ENCODE data around the gene PRDX5. TPM values are rescaled to one million over a fixed set of nuclear protein-coding genes. Genes with fewer than 3 reads are reported as not detected.
"Not testable (repeated sequence)": the region's sequence is repeated elsewhere in the genome, so short reads cannot be mapped to it uniquely, and the experiment has no call there.

PRDX5 gene
- total RNA-seq, 2 experiments from 2014 or later = 137 to 139 TPM

GRCh38 chr11:64314146-64314804 lies 3.6 kb upstream of the PRDX5 start:
- Mint-ChIP-seq H3K9me3 (no peaks in the 10 kb centered on the region), H3K4me3 (no peak overlapping the region), H3K27me3 (no peaks in the 10 kb centered on the region), H3K4me1 (peaks cover 52% of the 10 kb centered on the region), H3K36me3 (ENCODE audit: low read depth) (peaks cover 47% of the 10 kb centered on the region), H3K27ac (no peak overlapping the region)
- DNase-seq = no peak
- ChIA-PET POLR2A (interaction anchor here (1.5 kb wide), 1 partner anchor 108 kb away, joined by 5 read pairs; the partner anchor contains the start of gene FERMT3), CTCF (interaction anchor here (0.6 to 2.4 kb wide), 4 partner anchors 10 to 28 kb away, joined by 3 to 7 read pairs (median 6); partner anchors contain the start of gene ESRRA)

- no peak for DNase-seq
- H3K4me3 Mint-ChIP-seq = no peak overlapping the region
- H3K9me3 Mint-ChIP-seq = no peaks in the 10 kb centered on the region
- H3K27me3 Mint-ChIP-seq = no peaks in the 10 kb centered on the region
- CTCF ChIA-PET = interaction anchor here (0.6 to 5.7 kb wide), 4 partner anchors 10 to 28 kb away, joined by 3 to 157 read pairs (median 6); partner anchors contain the start of gene ESRRA
- peaks cover 45% of the 10 kb centered on the region for H3K36me3 Mint-ChIP-seq (ENCODE audit: low read depth)
- POLR2A ChIA-PET = interaction anchor here (1.5 to 3.9 kb wide), 2 partner anchors 44 to 108 kb away, joined by 5 to 29 read pairs; partner anchors contain the start of genes FERMT3 and RPS6KA4
- H3K27ac Mint-ChIP-seq = peak overlapping the region; percentile 31
- H3K4me1 Mint-ChIP-seq = peaks cover 55% of the 10 kb centered on the region
Observed at GRCh38 chr11:64314805-64315561, 2.9 kb upstream of the PRDX5 start.

DNA sequence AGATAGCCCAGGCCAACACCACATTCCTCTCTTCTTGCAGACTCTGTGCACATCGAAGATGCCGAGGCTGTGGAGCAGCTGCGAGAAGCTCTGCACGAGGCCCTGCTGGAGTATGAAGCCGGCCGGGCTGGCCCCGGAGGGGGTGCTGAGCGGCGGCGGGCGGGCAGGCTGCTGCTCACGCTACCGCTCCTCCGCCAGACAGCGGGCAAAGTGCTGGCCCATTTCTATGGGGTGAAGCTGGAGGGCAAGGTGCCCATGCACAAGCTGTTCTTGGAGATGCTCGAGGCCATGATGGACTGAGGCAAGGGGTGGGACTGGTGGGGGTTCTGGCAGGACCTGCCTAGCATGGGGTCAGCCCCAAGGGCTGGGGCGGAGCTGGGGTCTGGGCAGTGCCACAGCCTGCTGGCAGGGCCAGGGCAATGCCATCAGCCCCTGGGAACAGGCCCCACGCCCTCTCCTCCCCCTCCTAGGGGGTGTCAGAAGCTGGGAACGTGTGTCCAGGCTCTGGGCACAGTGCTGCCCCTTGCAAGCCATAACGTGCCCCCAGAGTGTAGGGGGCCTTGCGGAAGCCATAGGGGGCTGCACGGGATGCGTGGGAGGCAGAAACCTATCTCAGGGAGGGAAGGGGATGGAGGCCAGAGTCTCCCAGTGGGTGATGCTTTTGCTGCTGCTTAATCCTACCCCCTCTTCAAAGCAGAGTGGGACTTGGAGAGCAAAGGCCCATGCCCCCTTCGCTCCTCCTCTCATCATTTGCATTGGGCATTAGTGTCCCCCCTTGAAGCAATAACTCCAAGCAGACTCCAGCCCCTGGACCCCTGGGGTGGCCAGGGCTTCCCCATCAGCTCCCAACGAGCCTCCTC lies 2.0 kb upstream of the PRDX5 start:
- H3K9me3 Mint-ChIP-seq, DNase-seq, H3K27me3 Mint-ChIP-seq: not testable (repeated sequence)
- peak overlapping the region; percentile 91 for H3K4me3 Mint-ChIP-seq
- CTCF ChIA-PET = interaction anchor here (2.2 to 5.7 kb wide), 5 partner anchors 13 to 111 kb away, joined by 9 to 157 read pairs (median 68); partner anchors contain the start of genes CCDC88B and ESRRA
- POLR2A ChIA-PET = interaction anchor here (2.1 to 5.0 kb wide), 7 partner anchors 10 to 129 kb away, joined by 13 to 104 read pairs (median 35); partner anchors contain the start of genes CCDC88B, ESRRA, FERMT3 and RPS6KA4
- H3K4me1 Mint-ChIP-seq = peaks cover 60% of the 10 kb centered on the region
- peak overlapping the region; percentile 96 for H3K27ac Mint-ChIP-seq
- H3K36me3 Mint-ChIP-seq (ENCODE audit: low read depth) = peaks cover 49% of the 10 kb centered on the region

DNA sequence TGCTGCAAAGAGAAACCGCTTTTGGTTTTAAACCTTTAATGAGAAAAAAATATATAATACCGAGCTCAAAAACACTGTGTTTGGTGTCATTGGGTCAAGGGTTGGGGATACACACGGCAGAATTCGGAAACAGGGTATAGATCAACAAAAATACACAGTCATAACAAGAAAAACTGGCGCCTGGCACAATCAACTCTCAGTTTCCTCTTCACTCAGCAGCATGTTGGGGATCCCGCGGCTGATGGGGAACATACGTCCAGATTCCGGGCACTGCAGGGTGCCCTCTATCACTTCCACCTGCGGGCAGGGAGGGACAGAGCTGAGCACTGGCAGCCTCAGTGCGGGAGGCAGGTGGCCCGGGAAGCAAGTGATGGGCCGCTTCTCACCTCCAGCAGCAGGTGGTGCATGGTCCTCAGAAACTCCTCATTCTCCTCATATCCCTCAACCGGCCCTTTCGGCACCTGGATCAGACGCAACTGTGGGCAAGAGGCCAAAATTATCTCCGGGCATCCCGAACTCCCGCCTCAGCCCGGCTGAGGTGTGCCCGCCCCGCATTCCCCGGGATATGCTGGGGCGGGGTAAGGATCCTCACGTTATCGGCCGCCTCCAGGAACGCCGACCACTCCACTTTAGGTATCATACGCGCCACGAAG lies 1.1 kb upstream of the PRDX5 start:
- POLR2A ChIA-PET = interaction anchor here (0.7 to 5.0 kb wide), 30 partner anchors 11 to 724 kb away, joined by 3 to 104 read pairs (median 5); partner anchors contain the start of genes BAD, CCDC88B, DNAJC4 and ESRRA
- H3K36me3 Mint-ChIP-seq (ENCODE audit: low read depth) = peaks cover 56% of the 10 kb centered on the region
- CTCF ChIA-PET = interaction anchor here (0.9 to 5.7 kb wide), 19 partner anchors 10 to 448 kb away, joined by 3 to 157 read pairs (median 6); partner anchors contain the start of genes BAD, CCDC88B, ESRRA and FERMT3
- H3K4me3 Mint-ChIP-seq = peak overlapping the region; percentile 91
- H3K9me3 Mint-ChIP-seq = no peaks in the 10 kb centered on the region
- peak; percentile 56 for DNase-seq
- H3K4me1 Mint-ChIP-seq = peaks cover 61% of the 10 kb centered on the region
- H3K27ac Mint-ChIP-seq = peak overlapping the region; percentile 96
- no peaks in the 10 kb centered on the region for H3K27me3 Mint-ChIP-seq

GRCh38 chr11:64317325-64317960 lies 478 bp upstream of the PRDX5 start, which contains the start of gene TRMT112:
TSS of gene TRMT112 (minus strand) at chr11:64317559. CDS start at chr11:64317526, 33 bp downstream.
- CTCF ChIA-PET = interaction anchor here (0.6 to 5.7 kb wide), 27 partner anchors 10 to 447 kb away, joined by 3 to 157 read pairs (median 6); partner anchors contain the start of genes BAD, CCDC88B, ESRRA and FERMT3

GRCh38 chr11:64318766-64319761 lies 1.1 kb downstream of the PRDX5 start:
- H3K27ac Mint-ChIP-seq = peak overlapping the region; percentile 96
- H3K4me3 Mint-ChIP-seq = peak overlapping the region; percentile 91
- peaks cover 49% of the 10 kb centered on the region for H3K4me1 Mint-ChIP-seq
- H3K9me3 Mint-ChIP-seq = no peaks in the 10 kb centered on the region
- CTCF ChIA-PET = interaction anchor here (0.6 to 5.7 kb wide), 6 partner anchors 12 to 131 kb away, joined by 3 to 157 read pairs (median 48); partner anchors contain the start of genes CCDC88B, ESRRA and RPS6KA4
- POLR2A ChIA-PET = interaction anchor here (0.6 to 5.0 kb wide), 8 partner anchors 11 to 433 kb away, joined by 3 to 104 read pairs (median 32); partner anchors contain the start of genes CCDC88B, ESRRA, FERMT3 and RPS6KA4
- H3K27me3 Mint-ChIP-seq = no peaks in the 10 kb centered on the region
- no peak for DNase-seq
- peaks cover 46% of the 10 kb centered on the region for H3K36me3 Mint-ChIP-seq (ENCODE audit: low read depth)

More at GRCh38 chr11:64317325-64317960, 478 bp upstream of the PRDX5 start, which contains the start of gene TRMT112:
- peak within 1 kb of the TSS; percentile 96 for H3K27ac Mint-ChIP-seq
- POLR2A ChIA-PET = interaction anchor here (0.7 to 5.0 kb wide), 35 partner anchors 11 to 1650 kb away, joined by 3 to 104 read pairs (median 4); partner anchors contain the start of genes BAD, CCDC88B, DNAJC4 and ESRRA
- peaks cover 54% of the 10 kb centered on the region for H3K36me3 Mint-ChIP-seq (ENCODE audit: low read depth)
- H3K4me1 Mint-ChIP-seq = peaks cover 60% of the 10 kb centered on the region
- H3K27me3 Mint-ChIP-seq = no peaks in the 10 kb centered on the region
- DNase-seq = peak; percentile 97
- H3K4me3 Mint-ChIP-seq = peak within 1 kb of the TSS; percentile 91
- no peaks in the 10 kb centered on the region for H3K9me3 Mint-ChIP-seq

GRCh38 chr11:64320556-64320955 lies 2.6 kb downstream of the PRDX5 start:
- Mint-ChIP-seq H3K4me3 (no peak overlapping the region), H3K9me3 (no peaks in the 10 kb centered on the region), H3K4me1 (peaks cover 40% of the 10 kb centered on the region), H3K27me3 (no peaks in the 10 kb centered on the region), H3K27ac (peak overlapping the region; percentile 89), H3K36me3 (ENCODE audit: low read depth) (peaks cover 36% of the 10 kb centered on the region)
- CTCF ChIA-PET = interaction anchor here (5.7 kb wide), 1 partner anchor 11 kb away, joined by 157 read pairs; no protein-coding TSS in a partner anchor
- no peak for DNase-seq
- POLR2A ChIA-PET = interaction anchor here (4.8 to 5.0 kb wide), 2 partner anchors 10 to 14 kb away, joined by 68 to 104 read pairs; partner anchors contain the start of gene ESRRA

DNA sequence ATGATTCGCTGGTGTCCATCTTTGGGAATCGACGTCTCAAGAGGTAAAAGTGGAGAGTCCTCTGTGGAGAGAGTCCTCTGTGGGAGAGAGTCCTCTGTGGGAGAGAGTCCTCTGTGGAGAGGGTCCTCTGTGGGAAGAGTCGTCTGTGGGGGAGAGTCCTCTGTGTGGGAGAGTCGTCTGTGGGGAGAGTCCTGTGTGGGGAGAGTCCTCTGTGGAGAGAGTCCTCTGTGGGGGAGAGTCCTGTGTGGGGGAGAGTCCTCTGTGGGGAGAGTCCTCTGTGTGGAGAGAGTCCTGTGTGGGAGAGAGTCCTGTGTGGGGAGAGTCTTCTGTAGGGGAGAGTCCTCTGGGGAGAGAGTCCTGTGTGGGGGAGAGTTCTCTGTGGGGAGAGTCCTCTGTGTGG lies 3.1 kb downstream of the PRDX5 start:
- ChIA-PET POLR2A (interaction anchor here (4.8 kb wide), 1 partner anchor 9 kb away, joined by 104 read pairs; no protein-coding TSS in a partner anchor), CTCF (interaction anchor here (1.4 kb wide), 1 partner anchor 11 kb away, joined by 4 read pairs; no protein-coding TSS in a partner anchor)
- H3K27me3 Mint-ChIP-seq = no peaks in the 10 kb centered on the region
- peaks cover 36% of the 10 kb centered on the region for H3K36me3 Mint-ChIP-seq (ENCODE audit: low read depth)
- H3K9me3 Mint-ChIP-seq = no peaks in the 10 kb centered on the region
- H3K4me3 Mint-ChIP-seq = no peak overlapping the region
- peaks cover 40% of the 10 kb centered on the region for H3K4me1 Mint-ChIP-seq
- no peak for DNase-seq
- H3K27ac Mint-ChIP-seq = peak overlapping the region; percentile 34

- Mint-ChIP-seq H3K27ac (no peak overlapping the region), H3K4me1 (peaks cover 36% of the 10 kb centered on the region)
- POLR2A ChIA-PET = no interaction called here
Observed at GRCh38 chr11:64321533-64321932, 3.6 kb downstream of the PRDX5 start.

GRCh38 chr11:64322925-64323260 lies 5.0 kb downstream of the PRDX5 start:
- Mint-ChIP-seq H3K4me1 (peaks cover 27% of the 10 kb centered on the region), H3K9me3 (no peaks in the 10 kb centered on the region), H3K27ac (no peak overlapping the region), H3K4me3 (no peak overlapping the region), H3K36me3 (ENCODE audit: low read depth) (peaks cover 22% of the 10 kb centered on the region), H3K27me3 (no peaks in the 10 kb centered on the region)
- DNase-seq = no peak
- POLR2A ChIA-PET = interaction anchor here (0.8 to 1.6 kb wide), 4 partner anchors 9 to 54 kb away, joined by 3 to 5 read pairs (median 3); no protein-coding TSS in a partner anchor
- CTCF ChIA-PET = interaction anchor here (0.6 to 2.0 kb wide), 2 partner anchors 9 to 103 kb away, joined by 3 to 8 read pairs; no protein-coding TSS in a partner anchor

More at GRCh38 chr11:64321533-64321932, 3.6 kb downstream of the PRDX5 start:
- Mint-ChIP-seq H3K9me3 (no peaks in the 10 kb centered on the region), H3K36me3 (ENCODE audit: low read depth) (peaks cover 33% of the 10 kb centered on the region), H3K4me3 (no peak overlapping the region), H3K27me3 (no peaks in the 10 kb centered on the region)
- CTCF ChIA-PET = interaction anchor here (1.4 kb wide), 1 partner anchor 10 kb away, joined by 4 read pairs; no protein-coding TSS in a partner anchor
- no peak for DNase-seq

Measured in activated CD4-positive, alpha-beta memory T cell treated with anti-CD3 and anti-CD28 coated beads, Interleukin-2, amount 10 ng/mL, durations not matched to agents 7 days and 5 days (primary cell).